HCT116 (cell line): ENCODE results near the gene GABBR2.

Experiments
- ELF1 ChIP-seq: IDR thresholded peaks from 2 replicates; pipeline ENCODE4 v1.6.1; 2012; ENCODE audit warnings: low read depth, borderline replicate concordance
- EZH2 ChIP-seq: fragments of 200-600 bp; sonication (generic); IDR thresholded peaks from 2 replicates; pipeline ENCODE4 v1.6.1; 2017; ENCODE audit warnings: antibody characterized with exemption, mixed run types
- JUND ChIP-seq: IDR thresholded peaks from 2 replicates; pipeline ENCODE4 v1.6.1; 2012
- MAX ChIP-seq: IDR thresholded peaks from 2 replicates; pipeline ENCODE4 v1.6.1; 2012
- POLR2A ChIP-seq: IDR thresholded peaks from 2 replicates; pipeline ENCODE4 v1.7.0; 2011; ENCODE audit warnings: borderline replicate concordance; ENCODE audit not compliant: insufficient read depth, insufficient read length; ENCODE audit errors: extremely low read depth
- POLR2AphosphoS5 ChIP-seq: IDR thresholded peaks from 2 replicates; pipeline ENCODE4 v1.6.1; 2011; ENCODE audit warnings: mild to moderate bottlenecking, low read depth, low read length, moderate library complexity
- RAD21 ChIP-seq: IDR thresholded peaks from 2 replicates; pipeline ENCODE4 v1.6.1; 2012; ENCODE audit warnings: low read depth, mild to moderate bottlenecking
- REST ChIP-seq: IDR thresholded peaks from 2 replicates; pipeline ENCODE4 v1.6.1; 2012; ENCODE audit warnings: low read depth
- SIN3A ChIP-seq: IDR thresholded peaks from 2 replicates; pipeline ENCODE4 v1.6.1; 2012; ENCODE audit warnings: low read depth
- TF ChIP-seq, protein P1 (sequence below), 3 experiments: fragments of 200-600 bp in 1 of 3; sonication (generic) in 1 of 3; IDR thresholded peaks in 2 of 3; conservative IDR thresholded peaks in 1 of 3; 2 replicates each; pipeline ENCODE4 v1.5.1; 2012 to 2017; ENCODE audit warnings: low read depth in 2 of 3, low read length in 2 of 3, antibody characterized with exemption in 1 of 3, borderline replicate concordance in 1 of 3, control low read depth in 1 of 3, mild to moderate bottlenecking in 1 of 3, mixed read lengths in 1 of 3, mixed run types in 1 of 3, moderate library complexity in 1 of 3; ENCODE audit not compliant: insufficient read depth in 1 of 3

GRCh38 chr9:98429613-98430012 lies 279.1 kb downstream of the GABBR2 start:
- TF ChIP-seq, protein P1, sequence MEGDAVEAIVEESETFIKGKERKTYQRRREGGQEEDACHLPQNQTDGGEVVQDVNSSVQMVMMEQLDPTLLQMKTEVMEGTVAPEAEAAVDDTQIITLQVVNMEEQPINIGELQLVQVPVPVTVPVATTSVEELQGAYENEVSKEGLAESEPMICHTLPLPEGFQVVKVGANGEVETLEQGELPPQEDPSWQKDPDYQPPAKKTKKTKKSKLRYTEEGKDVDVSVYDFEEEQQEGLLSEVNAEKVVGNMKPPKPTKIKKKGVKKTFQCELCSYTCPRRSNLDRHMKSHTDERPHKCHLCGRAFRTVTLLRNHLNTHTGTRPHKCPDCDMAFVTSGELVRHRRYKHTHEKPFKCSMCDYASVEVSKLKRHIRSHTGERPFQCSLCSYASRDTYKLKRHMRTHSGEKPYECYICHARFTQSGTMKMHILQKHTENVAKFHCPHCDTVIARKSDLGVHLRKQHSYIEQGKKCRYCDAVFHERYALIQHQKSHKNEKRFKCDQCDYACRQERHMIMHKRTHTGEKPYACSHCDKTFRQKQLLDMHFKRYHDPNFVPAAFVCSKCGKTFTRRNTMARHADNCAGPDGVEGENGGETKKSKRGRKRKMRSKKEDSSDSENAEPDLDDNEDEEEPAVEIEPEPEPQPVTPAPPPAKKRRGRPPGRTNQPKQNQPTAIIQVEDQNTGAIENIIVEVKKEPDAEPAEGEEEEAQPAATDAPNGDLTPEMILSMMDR (IDR thresholded peaks at IDR 0.05 in 2 of 3, conservative IDR thresholded peaks at IDR 0.05 in 1 of 3; ENCODE audit: borderline replicate concordance in 1 of 3, insufficient read depth in 1 of 3, low read depth in 2 of 3, low read length in 2 of 3) = no peak
- TF ChIP-seq EZH2 = no peak
- no peak for TF ChIP-seq POLR2AphosphoS5
- TF ChIP-seq SIN3A = no peak
- TF ChIP-seq MAX = no peak
- TF ChIP-seq POLR2A = no peak
- no peak for TF ChIP-seq REST
- TF ChIP-seq ELF1 = no peak
- no peak for TF ChIP-seq JUND
- TF ChIP-seq RAD21 = no peak
